Astrocyte (in vitro differentiated cells and primary cell): ENCODE results near the gene CAMKK2.

ENCODE experiments used
- EZH2 ChIP-seq: IDR thresholded peaks from 2 replicates; pipeline ENCODE4 v1.6.1; 2012; ENCODE audit warnings: mild to moderate bottlenecking, low read length, inconsistent platforms; ENCODE audit not compliant: insufficient read depth
- TF ChIP-seq, protein P1 (sequence below): IDR thresholded peaks from 2 replicates; pipeline ENCODE4 v1.5.1; 2011; ENCODE audit warnings: low read depth, mild to moderate bottlenecking, inconsistent platforms, low read length, moderate library complexity; ENCODE audit not compliant: insufficient read depth

GRCh38 chr12:121274036-121274763, 22.3 kb downstream of the CAMKK2 start:
- TF ChIP-seq, protein P1, sequence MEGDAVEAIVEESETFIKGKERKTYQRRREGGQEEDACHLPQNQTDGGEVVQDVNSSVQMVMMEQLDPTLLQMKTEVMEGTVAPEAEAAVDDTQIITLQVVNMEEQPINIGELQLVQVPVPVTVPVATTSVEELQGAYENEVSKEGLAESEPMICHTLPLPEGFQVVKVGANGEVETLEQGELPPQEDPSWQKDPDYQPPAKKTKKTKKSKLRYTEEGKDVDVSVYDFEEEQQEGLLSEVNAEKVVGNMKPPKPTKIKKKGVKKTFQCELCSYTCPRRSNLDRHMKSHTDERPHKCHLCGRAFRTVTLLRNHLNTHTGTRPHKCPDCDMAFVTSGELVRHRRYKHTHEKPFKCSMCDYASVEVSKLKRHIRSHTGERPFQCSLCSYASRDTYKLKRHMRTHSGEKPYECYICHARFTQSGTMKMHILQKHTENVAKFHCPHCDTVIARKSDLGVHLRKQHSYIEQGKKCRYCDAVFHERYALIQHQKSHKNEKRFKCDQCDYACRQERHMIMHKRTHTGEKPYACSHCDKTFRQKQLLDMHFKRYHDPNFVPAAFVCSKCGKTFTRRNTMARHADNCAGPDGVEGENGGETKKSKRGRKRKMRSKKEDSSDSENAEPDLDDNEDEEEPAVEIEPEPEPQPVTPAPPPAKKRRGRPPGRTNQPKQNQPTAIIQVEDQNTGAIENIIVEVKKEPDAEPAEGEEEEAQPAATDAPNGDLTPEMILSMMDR, result no peak
- TF ChIP-seq EZH2, result no peak
